HL-60/S4 (cell line): Measurements from ENCODE around the gene LEPROT.

ENCODE experiments used
- in situ Hi-C: fragments of 300-500 bp; cut with MboI; formaldehyde crosslinking; loops from 2 replicates; pipeline ENCODE4 v1.14.3; 2022; ENCODE audit warnings: low sequenced_read_pairs

The LEPROT gene

GRCh38 chr1:65470766-65471165 lies 50.3 kb downstream of the LEPROT start:
- in situ Hi-C loops, result no loop called here

- in situ Hi-C loops, result no loop called here
These were observed 50.9 kb downstream of the LEPROT start for GRCh38 chr1:65471213-65471833.

GRCh38 chr1:65471861-65472332 lies 51.4 kb downstream of the LEPROT start:
- in situ Hi-C loops, result no loop called here

- in situ Hi-C loops, result no loop called here
These were observed 55.9 kb downstream of the LEPROT start for GRCh38 chr1:65476327-65476726.

- in situ Hi-C loops, result no loop called here
These were observed 57.2 kb downstream of the LEPROT start for GRCh38 chr1:65477414-65478378.

- in situ Hi-C loops, result no loop called here
These were observed 58.0 kb downstream of the LEPROT start for GRCh38 chr1:65478379-65479026.

- in situ Hi-C loops, result no loop called here
These were observed 59.2 kb downstream of the LEPROT start for GRCh38 chr1:65479554-65480204.

GRCh38 chr1:65480684-65481405 lies 60.4 kb downstream of the LEPROT start:
- in situ Hi-C loops, result no loop called here

GRCh38 chr1:65483993-65484754 lies 63.7 kb downstream of the LEPROT start:
- in situ Hi-C loops, result no loop called here
